HFFc6 (cell line): ENCODE measurements around the gene AKT3. TPM values are rescaled to one million over a fixed set of nuclear protein-coding genes. Genes with fewer than 3 reads are reported as not detected.

Experiments
- DNase-seq: peaks from one replicate; pipeline ENCODE4 v3.0.0-alpha.2; 2018
- H3K27ac Mint-ChIP-seq: 2 replicates; pipeline ENCODE4 v1.8.0; 2020; ENCODE audit warnings: mild to moderate bottlenecking, mixed read lengths
- H3K27me3 Mint-ChIP-seq: 2 replicates; pipeline ENCODE4 v1.8.0; 2021; ENCODE audit warnings: mild to moderate bottlenecking, moderate library complexity, mixed read lengths; ENCODE audit not compliant: insufficient read depth
- H3K36me3 Mint-ChIP-seq: 2 replicates; pipeline ENCODE4 v1.8.0; 2021; ENCODE audit warnings: low read depth, mixed read lengths
- H3K4me1 Mint-ChIP-seq: 2 replicates; pipeline ENCODE4 v1.8.0; 2020; ENCODE audit warnings: low read depth, mixed read lengths
- H3K4me3 Mint-ChIP-seq: 2 replicates; pipeline ENCODE4 v1.8.0; 2020; ENCODE audit warnings: mild to moderate bottlenecking, moderate library complexity, mixed read lengths
- H3K9me3 Mint-ChIP-seq: 2 replicates; pipeline ENCODE4 v1.8.0; 2020; ENCODE audit warnings: mild to moderate bottlenecking, mixed read lengths
- total RNA-seq, 6 experiments: library from RNA; stranded (reverse); fragmentation: NEBNext Ultra II Directional; extraction: Animal tissue kit (Norgen Biotek cat#: 25700); gene quantifications; 2 replicates in 1 of 6; 3 replicates in 5 of 6; pipeline ENCODE4 v1.2.3, GENCODE V29; 2021
- TF ChIP-seq, protein P1 (sequence below): fragments of 200-600 bp; sonication (generic); IDR thresholded peaks from 2 replicates; pipeline ENCODE4 v1.5.0; 2021; ENCODE audit warnings: antibody characterized with exemption, mild to moderate bottlenecking

Gene AKT3
- total RNA-seq, 6 experiments from 2014 or later = 66.8 to 85.4 (median 75.1) TPM

DNA sequence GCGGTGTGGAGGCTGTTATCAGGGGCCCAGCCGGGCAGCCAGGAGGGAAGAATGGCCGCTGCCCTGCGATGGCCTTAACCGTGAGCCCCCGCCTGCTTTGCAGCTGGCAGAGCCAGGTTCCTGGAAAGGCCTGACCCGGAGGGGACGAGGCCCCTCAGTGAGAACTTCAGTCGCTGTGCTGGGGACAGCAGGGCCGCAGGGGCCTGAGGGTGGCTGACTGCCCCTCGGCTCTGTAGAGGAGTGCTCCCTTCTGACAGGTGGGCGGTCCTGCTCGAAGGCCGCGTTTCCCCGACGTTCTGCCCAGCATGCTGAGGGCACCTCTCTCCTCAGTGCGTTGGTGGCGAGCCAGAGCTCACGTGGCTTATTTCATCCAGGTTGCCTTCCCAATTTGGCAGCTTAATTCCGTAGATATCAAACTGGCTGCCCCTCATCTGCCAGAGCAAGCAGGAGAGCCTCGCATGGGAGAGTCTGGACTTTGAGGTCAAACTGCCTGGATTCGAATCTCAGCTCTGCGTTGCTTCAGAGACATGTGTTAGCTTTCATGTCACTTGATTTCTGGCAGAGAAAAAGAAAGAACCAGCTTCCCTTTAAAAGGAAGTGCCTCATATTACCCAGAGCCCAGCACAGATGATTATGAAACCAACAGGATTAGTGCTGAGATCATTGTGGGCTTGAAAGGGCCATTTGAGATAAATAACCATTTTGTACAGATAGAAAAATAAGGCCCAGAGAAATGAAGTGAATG lies 354.4 kb downstream of the AKT3 start:
- Mint-ChIP-seq H3K27ac (peak overlapping the region; percentile 48), H3K4me1 (peaks cover 33% of the 10 kb centered on the region), H3K4me3 (no peak overlapping the region), H3K27me3 (0 out of 2 replicates have a peak, but pooled peaks cover 2% of the 10 kb centered on the region), H3K9me3 (no peaks in the 10 kb centered on the region; the same call in 1 of the 2 replicates), H3K36me3 (peaks cover 26% of the 10 kb centered on the region)
- TF ChIP-seq, protein P1, sequence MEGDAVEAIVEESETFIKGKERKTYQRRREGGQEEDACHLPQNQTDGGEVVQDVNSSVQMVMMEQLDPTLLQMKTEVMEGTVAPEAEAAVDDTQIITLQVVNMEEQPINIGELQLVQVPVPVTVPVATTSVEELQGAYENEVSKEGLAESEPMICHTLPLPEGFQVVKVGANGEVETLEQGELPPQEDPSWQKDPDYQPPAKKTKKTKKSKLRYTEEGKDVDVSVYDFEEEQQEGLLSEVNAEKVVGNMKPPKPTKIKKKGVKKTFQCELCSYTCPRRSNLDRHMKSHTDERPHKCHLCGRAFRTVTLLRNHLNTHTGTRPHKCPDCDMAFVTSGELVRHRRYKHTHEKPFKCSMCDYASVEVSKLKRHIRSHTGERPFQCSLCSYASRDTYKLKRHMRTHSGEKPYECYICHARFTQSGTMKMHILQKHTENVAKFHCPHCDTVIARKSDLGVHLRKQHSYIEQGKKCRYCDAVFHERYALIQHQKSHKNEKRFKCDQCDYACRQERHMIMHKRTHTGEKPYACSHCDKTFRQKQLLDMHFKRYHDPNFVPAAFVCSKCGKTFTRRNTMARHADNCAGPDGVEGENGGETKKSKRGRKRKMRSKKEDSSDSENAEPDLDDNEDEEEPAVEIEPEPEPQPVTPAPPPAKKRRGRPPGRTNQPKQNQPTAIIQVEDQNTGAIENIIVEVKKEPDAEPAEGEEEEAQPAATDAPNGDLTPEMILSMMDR = no peak
- no peak for DNase-seq

DNA sequence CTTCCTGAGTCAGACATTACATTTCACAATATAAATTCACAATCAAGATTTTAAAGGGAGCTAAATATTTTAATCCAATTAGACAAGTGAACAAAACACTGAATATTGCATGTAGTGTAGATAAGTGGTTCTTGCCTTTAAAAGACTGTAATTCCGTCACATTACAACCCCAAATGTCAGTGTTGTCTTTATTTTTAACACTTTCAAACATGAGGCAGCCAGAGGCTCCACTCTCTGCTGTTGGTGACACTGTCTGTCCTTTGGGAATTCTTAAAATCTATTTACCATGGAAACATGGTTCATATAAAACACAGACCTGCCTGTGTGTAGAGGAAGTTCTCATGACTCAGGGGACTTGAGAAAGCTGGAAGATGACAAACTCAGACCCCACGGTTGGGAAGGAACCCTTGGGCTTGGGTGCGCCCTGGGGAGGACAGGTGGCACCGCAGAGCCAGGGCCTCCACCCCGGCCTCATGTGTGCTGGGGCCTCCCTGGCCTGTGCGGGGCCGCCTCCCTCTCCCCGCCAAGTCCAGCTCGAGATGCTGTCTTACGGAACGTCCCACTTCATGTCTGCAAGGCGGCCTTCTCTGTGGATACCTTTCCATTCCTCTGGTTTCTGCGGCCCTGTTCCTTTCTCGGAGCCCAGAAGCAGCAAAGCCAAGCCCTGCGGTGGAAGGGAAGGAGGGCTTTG lies 355.2 kb downstream of the AKT3 start:
- peaks cover 27% of the 10 kb centered on the region for H3K4me1 Mint-ChIP-seq
- DNase-seq = no peak

DNA sequence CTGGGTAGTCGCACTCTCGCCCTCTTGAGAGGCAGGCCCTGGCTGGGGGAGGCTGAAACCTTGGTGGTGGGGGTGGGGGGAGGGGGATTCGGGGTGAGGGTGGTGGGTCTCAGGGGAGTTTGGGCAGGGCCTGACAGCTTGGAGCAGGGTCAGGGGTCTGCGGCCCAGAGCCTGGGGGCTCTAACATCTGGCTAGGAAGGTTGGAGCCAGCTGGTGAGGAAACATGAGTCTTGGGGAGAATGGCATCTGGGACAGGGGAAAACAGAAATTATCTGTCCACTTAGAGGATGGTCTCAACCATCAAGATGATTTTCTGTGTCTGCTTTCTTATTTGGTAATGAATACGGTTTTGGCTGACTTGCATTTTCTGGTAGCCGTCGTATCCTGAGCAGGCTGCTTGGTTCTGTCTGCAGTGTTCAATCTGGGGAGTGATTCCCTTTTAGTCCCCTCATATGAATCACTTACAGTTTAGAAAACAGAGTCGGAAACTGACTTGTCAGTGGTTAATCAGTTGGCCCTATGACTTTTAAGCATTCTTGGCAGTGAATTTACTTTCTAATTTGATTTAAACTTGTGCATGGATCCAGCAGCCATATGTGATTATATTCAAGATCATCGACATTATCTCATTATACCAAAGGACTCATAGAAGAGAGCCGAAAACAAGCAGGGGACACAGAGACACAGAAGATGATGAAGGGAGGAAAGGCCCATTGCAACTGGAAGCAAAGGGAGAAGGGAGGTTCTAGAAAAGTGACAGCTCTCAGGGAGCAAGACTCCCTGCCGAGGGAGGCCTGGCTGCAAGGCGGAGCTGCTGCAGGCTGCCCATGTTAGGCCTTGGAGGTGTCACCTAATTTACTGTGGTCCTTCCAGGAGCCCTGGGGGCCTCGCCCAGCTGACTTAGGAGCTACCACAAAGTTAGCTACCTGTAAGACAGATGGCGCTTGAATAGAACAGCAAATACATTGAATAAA lies 356.6 kb downstream of the AKT3 start:
- peaks cover 22% of the 10 kb centered on the region for H3K4me1 Mint-ChIP-seq
- H3K9me3 Mint-ChIP-seq = no peaks in the 10 kb centered on the region; the same call in 1 of the 2 replicates
- H3K36me3 Mint-ChIP-seq = peaks cover 17% of the 10 kb centered on the region
- no peak for DNase-seq
- H3K4me3 Mint-ChIP-seq = no peak overlapping the region
- no peak overlapping the region; the same call in 1 of the 2 replicates for H3K27ac Mint-ChIP-seq
- TF ChIP-seq, protein P1 = no peak
- 0 out of 2 replicates have a peak, but pooled peaks cover 2% of the 10 kb centered on the region for H3K27me3 Mint-ChIP-seq

More for the DNA sequence above, 355.2 kb downstream of the AKT3 start:
- Mint-ChIP-seq H3K27ac (peak overlapping the region; percentile 13; the same call in 1 of the 2 replicates), H3K4me3 (no peak overlapping the region), H3K9me3 (no peaks in the 10 kb centered on the region; the same call in 1 of the 2 replicates), H3K36me3 (peaks cover 21% of the 10 kb centered on the region), H3K27me3 (0 out of 2 replicates have a peak, but pooled peaks cover 2% of the 10 kb centered on the region)
- TF ChIP-seq, protein P1 = no peak

DNA sequence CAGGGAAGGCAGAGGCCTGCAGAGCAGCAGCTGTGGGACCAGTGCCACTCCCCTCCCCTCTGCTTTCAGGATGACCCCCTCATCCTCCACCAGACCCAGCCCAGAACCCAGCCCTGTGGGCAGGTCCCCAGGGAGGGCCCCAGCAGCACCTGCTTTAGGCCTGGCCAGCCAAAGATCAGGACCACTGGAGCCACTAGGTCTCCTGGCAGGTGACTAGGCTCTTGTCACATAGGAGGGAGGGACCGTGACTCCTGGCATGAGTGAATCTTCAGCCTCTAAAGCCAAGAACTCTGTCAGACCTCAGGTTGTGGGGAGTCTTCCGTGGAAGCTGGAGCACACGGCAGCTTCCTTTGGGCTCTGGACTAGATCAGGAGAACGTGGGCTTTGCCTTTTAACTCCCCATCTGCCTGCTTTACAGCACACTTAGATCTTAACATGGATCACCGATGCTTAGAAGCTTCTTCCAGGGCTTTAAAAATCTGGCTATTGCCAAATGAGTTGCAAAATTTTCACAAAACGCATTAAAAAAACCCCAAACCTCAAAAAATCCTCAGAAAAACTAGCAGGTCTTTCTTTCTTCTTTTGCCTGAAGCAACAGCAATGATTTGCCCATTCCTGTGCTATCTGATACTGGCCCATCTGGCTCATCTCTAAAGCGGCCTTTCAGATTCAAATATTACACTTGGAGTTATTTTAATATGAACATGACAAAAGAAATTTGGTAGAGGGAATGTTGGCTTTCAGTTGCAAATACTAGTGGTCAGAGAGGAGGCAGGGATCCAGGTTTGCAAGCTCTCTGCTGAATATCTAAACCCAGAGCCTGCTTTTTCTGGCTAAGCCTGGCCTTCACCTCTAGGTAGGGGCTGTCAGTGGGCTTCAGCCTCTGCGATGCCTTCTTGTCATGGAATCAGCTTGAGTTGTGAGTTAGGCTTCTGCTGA lies 359.0 kb downstream of the AKT3 start:
- Mint-ChIP-seq H3K9me3 (no peaks in the 10 kb centered on the region; the same call in 1 of the 2 replicates), H3K4me1 (peaks cover 18% of the 10 kb centered on the region), H3K36me3 (peaks cover 8% of the 10 kb centered on the region), H3K27me3 (no peaks in the 10 kb centered on the region), H3K4me3 (no peak overlapping the region), H3K27ac (peak overlapping the region; percentile 56)
- TF ChIP-seq, protein P1 = no peak
- DNase-seq = peak; percentile 43
